KMS-11 (cell line): ENCODE measurements around the gene ZNF483.

Experiments
- H2AFZ ChIP-seq: fragments of 200-600 bp; sonication (generic); 2 replicates; pipeline ENCODE4 v1.6.1; 2016; ENCODE audit warnings: antibody characterized with exemption, mixed run types, low read depth
- H3K27ac ChIP-seq: fragments of 200-600 bp; sonication (generic); 2 replicates; pipeline ENCODE4 v1.6.1; 2016; ENCODE audit warnings: mild to moderate bottlenecking, mixed run types
- H3K27me3 ChIP-seq: fragments of 200-600 bp; sonication (generic); 2 replicates; pipeline ENCODE4 v1.6.1; 2017; ENCODE audit warnings: mild to moderate bottlenecking, low read depth, mixed run types, moderate library complexity; ENCODE audit not compliant: insufficient read depth
- H3K36me3 ChIP-seq: fragments of 200-600 bp; sonication (generic); 2 replicates; pipeline ENCODE4 v1.6.1; 2017; ENCODE audit warnings: mild to moderate bottlenecking, mixed run types; ENCODE audit not compliant: insufficient read depth
- H3K4me1 ChIP-seq: fragments of 200-600 bp; sonication (generic); 2 replicates; pipeline ENCODE4 v1.6.1; 2016; ENCODE audit warnings: mild to moderate bottlenecking, low read depth, mixed run types; ENCODE audit not compliant: poor library complexity, severe bottlenecking
- H3K4me2 ChIP-seq: fragments of 200-600 bp; sonication (generic); 2 replicates; pipeline ENCODE4 v1.7.0; 2016; ENCODE audit warnings: mild to moderate bottlenecking, mixed run types
- H3K4me3 ChIP-seq: fragments of 200-600 bp; sonication (generic); IDR thresholded peaks from 2 replicates; pipeline ENCODE4 v1.6.1; 2017; ENCODE audit warnings: low read depth, low read length, mixed read lengths; ENCODE audit not compliant: insufficient read depth
- H3K79me2 ChIP-seq: fragments of 200-600 bp; sonication (generic); 2 replicates; pipeline ENCODE4 v1.6.1; 2016; ENCODE audit warnings: low read depth, mixed run types; ENCODE audit not compliant: insufficient read depth
- H3K9ac ChIP-seq: fragments of 200-600 bp; sonication (generic); 2 replicates; pipeline ENCODE4 v1.6.1; 2016; ENCODE audit warnings: mild to moderate bottlenecking, mixed run types
- H4K20me1 ChIP-seq: fragments of 200-600 bp; sonication (generic); 2 replicates; pipeline ENCODE4 v1.6.1; 2016; ENCODE audit warnings: mild to moderate bottlenecking, mixed run types; ENCODE audit not compliant: insufficient read depth
- CTCF ChIP-seq: fragments of 200-600 bp; sonication (generic); conservative IDR thresholded peaks from 2 replicates; pipeline ENCODE4 v1.6.1; 2017; ENCODE audit warnings: low read depth, mild to moderate bottlenecking, antibody characterized with exemption, low read length, moderate library complexity, mixed read lengths

The ZNF483 gene

GRCh38 chr9:111516061-111516465 lies 8.9 kb upstream of the ZNF483 start:
- Histone ChIP-seq H3K79me2 (no peaks in the 10 kb centered on the region), H4K20me1 (no peaks in the 10 kb centered on the region), H2AFZ (no peak overlapping the region), H3K4me1 (no peaks in the 10 kb centered on the region), H3K36me3 (no peaks in the 10 kb centered on the region), H3K9ac (no peak overlapping the region), H3K27ac (no peak overlapping the region), H3K4me3 (no peak overlapping the region), H3K27me3 (no peaks in the 10 kb centered on the region), H3K4me2 (no peak overlapping the region)
- no peak for TF ChIP-seq CTCF

- no peaks in the 10 kb centered on the region for H3K27me3 ChIP-seq
- no peak overlapping the region for H3K9ac ChIP-seq
- H3K4me2 ChIP-seq: no peak overlapping the region
- H3K4me3 ChIP-seq: no peak overlapping the region
- no peak overlapping the region for H2AFZ ChIP-seq
- no peaks in the 10 kb centered on the region for H4K20me1 ChIP-seq
- no peak for TF ChIP-seq CTCF
- no peaks in the 10 kb centered on the region for H3K4me1 ChIP-seq
- H3K79me2 ChIP-seq: no peaks in the 10 kb centered on the region
- no peak overlapping the region for H3K27ac ChIP-seq
- no peaks in the 10 kb centered on the region for H3K36me3 ChIP-seq
Observed at GRCh38 chr9:111524731-111525055, 286 bp upstream of the ZNF483 start.

GRCh38 chr9:111527347-111527746 lies 2.4 kb downstream of the ZNF483 start:
- H3K4me2 ChIP-seq: no peak overlapping the region

GRCh38 chr9:111529787-111530186 lies 4.8 kb downstream of the ZNF483 start:
- no peak overlapping the region for H3K4me2 ChIP-seq
- H2AFZ ChIP-seq: no peak overlapping the region
- no peak overlapping the region for H3K27ac ChIP-seq
- no peaks in the 10 kb centered on the region for H3K79me2 ChIP-seq
- no peaks in the 10 kb centered on the region for H3K4me1 ChIP-seq
- H3K27me3 ChIP-seq: no peaks in the 10 kb centered on the region
- H3K4me3 ChIP-seq: no peak overlapping the region
- no peaks in the 10 kb centered on the region for H3K36me3 ChIP-seq
- H4K20me1 ChIP-seq: no peaks in the 10 kb centered on the region
- no peak for TF ChIP-seq CTCF
- H3K9ac ChIP-seq: no peak overlapping the region

More at GRCh38 chr9:111527347-111527746, 2.4 kb downstream of the ZNF483 start:
- Histone ChIP-seq H3K27me3 (no peaks in the 10 kb centered on the region), H3K9ac (no peak overlapping the region), H3K36me3 (no peaks in the 10 kb centered on the region), H3K79me2 (no peaks in the 10 kb centered on the region), H2AFZ (no peak overlapping the region), H3K4me3 (no peak overlapping the region), H3K27ac (no peak overlapping the region), H3K4me1 (no peaks in the 10 kb centered on the region), H4K20me1 (no peaks in the 10 kb centered on the region)
- TF ChIP-seq CTCF: no peak

GRCh38 chr9:111531716-111532115 lies 6.7 kb downstream of the ZNF483 start:
- H3K36me3 ChIP-seq: no peaks in the 10 kb centered on the region
- no peaks in the 10 kb centered on the region for H3K27me3 ChIP-seq
- no peaks in the 10 kb centered on the region for H4K20me1 ChIP-seq
- H3K4me1 ChIP-seq: no peaks in the 10 kb centered on the region
- no peak for TF ChIP-seq CTCF
- no peaks in the 10 kb centered on the region for H3K79me2 ChIP-seq
- no peak overlapping the region for H3K27ac ChIP-seq
- H3K9ac ChIP-seq: no peak overlapping the region
- no peak overlapping the region for H3K4me3 ChIP-seq
- H3K4me2 ChIP-seq: no peak overlapping the region
- H2AFZ ChIP-seq: no peak overlapping the region
